ENCODE data around the gene SRGAP3. TPM values are rescaled to one million over a fixed set of nuclear protein-coding genes. Genes with fewer than 3 reads are reported as not detected.

Gene SRGAP3
- total RNA-seq, 1 donor from 2014 or later = 3.9 TPM

GRCh38 chr3:8996216-8996615, 253.2 kb downstream of the SRGAP3 start:
- Mint-ChIP-seq H3K9me3 (ENCODE audit: unreplicated experiment) (no peaks in the 10 kb centered on the region), H3K27ac (ENCODE audit: unreplicated experiment) (no peak overlapping the region), H3K36me3 (ENCODE audit: low read depth, unreplicated experiment) (peaks cover 2% of the 10 kb centered on the region), H3K4me1 (ENCODE audit: low read depth, unreplicated experiment) (no peaks in the 10 kb centered on the region), H3K27me3 (ENCODE audit: low read depth, unreplicated experiment) (peaks cover 5% of the 10 kb centered on the region), H3K4me3 (ENCODE audit: unreplicated experiment) (no peak overlapping the region)
- Histone ChIP-seq H4K20me1 (ENCODE audit: insufficient read depth, low read length) (no peaks in the 10 kb centered on the region), H2AFZ (ENCODE audit: low read depth, low read length) (no peak overlapping the region), H3K27ac (ENCODE audit: low read depth, low read length) (no peak overlapping the region), H3K4me2 (ENCODE audit: low read length) (no peak overlapping the region), H3K4me1 (ENCODE audit: insufficient read depth, low read length) (no peaks in the 10 kb centered on the region), H3K9ac (ENCODE audit: low read length) (no peak overlapping the region), H3K9me3 (ENCODE audit: insufficient read depth, low read depth, low read length) (no peaks in the 10 kb centered on the region), H3K79me2 (ENCODE audit: insufficient read depth, low read length) (no peaks in the 10 kb centered on the region), H3K27me3 (ENCODE audit: insufficient read depth, low read length) (peaks cover 3% of the 10 kb centered on the region), H3K4me3 (ENCODE audit: insufficient read depth, low read depth, low read length) (no peak overlapping the region), H3K36me3 (ENCODE audit: insufficient read depth, low read length) (no peaks in the 10 kb centered on the region)
- no peak for TF ChIP-seq EZH2 (IDR thresholded peaks at IDR 0.05; ENCODE audit: insufficient read depth, low read length)
- TF ChIP-seq, protein P1, sequence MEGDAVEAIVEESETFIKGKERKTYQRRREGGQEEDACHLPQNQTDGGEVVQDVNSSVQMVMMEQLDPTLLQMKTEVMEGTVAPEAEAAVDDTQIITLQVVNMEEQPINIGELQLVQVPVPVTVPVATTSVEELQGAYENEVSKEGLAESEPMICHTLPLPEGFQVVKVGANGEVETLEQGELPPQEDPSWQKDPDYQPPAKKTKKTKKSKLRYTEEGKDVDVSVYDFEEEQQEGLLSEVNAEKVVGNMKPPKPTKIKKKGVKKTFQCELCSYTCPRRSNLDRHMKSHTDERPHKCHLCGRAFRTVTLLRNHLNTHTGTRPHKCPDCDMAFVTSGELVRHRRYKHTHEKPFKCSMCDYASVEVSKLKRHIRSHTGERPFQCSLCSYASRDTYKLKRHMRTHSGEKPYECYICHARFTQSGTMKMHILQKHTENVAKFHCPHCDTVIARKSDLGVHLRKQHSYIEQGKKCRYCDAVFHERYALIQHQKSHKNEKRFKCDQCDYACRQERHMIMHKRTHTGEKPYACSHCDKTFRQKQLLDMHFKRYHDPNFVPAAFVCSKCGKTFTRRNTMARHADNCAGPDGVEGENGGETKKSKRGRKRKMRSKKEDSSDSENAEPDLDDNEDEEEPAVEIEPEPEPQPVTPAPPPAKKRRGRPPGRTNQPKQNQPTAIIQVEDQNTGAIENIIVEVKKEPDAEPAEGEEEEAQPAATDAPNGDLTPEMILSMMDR (IDR thresholded peaks at IDR 0.05; ENCODE audit: insufficient read depth, low read depth, low read length) = no peak
- DNase-seq (ENCODE audit: low read depth) (no peak), FAIRE-seq (no peak)

DNA sequence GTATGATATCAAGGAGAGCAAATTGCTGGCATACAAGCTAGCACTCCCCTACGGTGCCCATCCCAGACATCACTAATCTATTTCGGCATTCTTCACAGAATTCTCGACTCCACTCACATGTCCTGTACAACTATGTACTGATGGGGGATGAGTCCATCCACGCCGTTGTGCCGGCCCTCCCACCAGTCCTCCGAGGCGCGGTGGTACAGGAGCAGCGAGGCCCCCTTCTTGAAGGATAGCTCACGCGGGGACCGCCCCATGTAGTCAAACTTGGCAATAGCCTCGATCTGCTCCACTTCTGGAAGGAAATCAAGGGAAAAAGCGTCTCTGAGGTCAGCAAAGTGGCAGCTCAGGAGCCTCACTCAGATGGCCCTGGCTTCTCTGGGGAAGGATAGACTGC, 255.2 kb downstream of the SRGAP3 start:
- no peaks in the 10 kb centered on the region for H3K79me2 ChIP-seq (ENCODE audit: insufficient read depth, low read length)
- no peaks in the 10 kb centered on the region for H4K20me1 ChIP-seq (ENCODE audit: insufficient read depth, low read length)
- H3K9me3 ChIP-seq (ENCODE audit: insufficient read depth, low read depth, low read length) = no peaks in the 10 kb centered on the region
- peaks cover 5% of the 10 kb centered on the region for H3K27me3 Mint-ChIP-seq (ENCODE audit: low read depth, unreplicated experiment)
- no peak overlapping the region for H3K27ac ChIP-seq (ENCODE audit: low read depth, low read length)
- H3K4me3 ChIP-seq (ENCODE audit: insufficient read depth, low read depth, low read length) = no peak overlapping the region
- peaks cover 4% of the 10 kb centered on the region for H3K4me1 Mint-ChIP-seq (ENCODE audit: low read depth, unreplicated experiment)
- no peak for TF ChIP-seq EZH2 (IDR thresholded peaks at IDR 0.05; ENCODE audit: insufficient read depth, low read length)
- TF ChIP-seq, protein P1 (IDR thresholded peaks at IDR 0.05; ENCODE audit: insufficient read depth, low read depth, low read length) = no peak
- peaks cover under 1% of the 10 kb centered on the region for H3K27me3 ChIP-seq (ENCODE audit: insufficient read depth, low read length)
- H3K9ac ChIP-seq (ENCODE audit: low read length) = no peak overlapping the region
- H2AFZ ChIP-seq (ENCODE audit: low read depth, low read length) = no peak overlapping the region
- H3K4me1 ChIP-seq (ENCODE audit: insufficient read depth, low read length) = no peaks in the 10 kb centered on the region
- FAIRE-seq = no peak
- no peak for DNase-seq (ENCODE audit: low read depth)
- no peak overlapping the region for H3K4me3 Mint-ChIP-seq (ENCODE audit: unreplicated experiment)
- H3K36me3 ChIP-seq (ENCODE audit: insufficient read depth, low read length) = no peaks in the 10 kb centered on the region
- H3K36me3 Mint-ChIP-seq (ENCODE audit: low read depth, unreplicated experiment) = peaks cover 2% of the 10 kb centered on the region
- H3K27ac Mint-ChIP-seq (ENCODE audit: unreplicated experiment) = no peak overlapping the region
- no peaks in the 10 kb centered on the region for H3K9me3 Mint-ChIP-seq (ENCODE audit: unreplicated experiment)
- H3K4me2 ChIP-seq (ENCODE audit: low read length) = no peak overlapping the region

DNA sequence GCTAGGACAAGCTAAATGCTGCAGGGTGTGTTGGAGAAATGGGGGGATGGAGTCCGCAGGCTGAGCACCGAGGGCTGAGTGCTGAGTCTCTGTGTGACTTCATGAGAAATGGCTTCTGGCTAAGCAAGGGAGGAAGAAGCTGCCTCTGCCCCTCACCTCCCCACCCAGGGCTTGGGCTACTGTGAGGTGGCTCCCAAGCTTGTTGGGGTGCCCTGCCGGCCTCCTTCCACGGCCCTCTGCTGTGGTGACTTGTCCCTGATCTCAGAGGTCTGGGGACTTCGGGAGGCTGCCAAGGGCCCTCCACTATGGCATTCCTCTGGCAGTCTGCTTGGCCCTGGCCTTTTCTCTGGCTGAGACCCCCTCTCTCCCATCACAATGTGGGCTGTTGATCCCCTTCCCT, 256.1 kb downstream of the SRGAP3 start:
- H3K9me3 ChIP-seq (ENCODE audit: insufficient read depth, low read depth, low read length) = no peaks in the 10 kb centered on the region
- no peaks in the 10 kb centered on the region for H3K79me2 ChIP-seq (ENCODE audit: insufficient read depth, low read length)
- H3K9ac ChIP-seq (ENCODE audit: low read length) = no peak overlapping the region
- no peak overlapping the region for H2AFZ ChIP-seq (ENCODE audit: low read depth, low read length)
- H3K36me3 Mint-ChIP-seq (ENCODE audit: low read depth, unreplicated experiment) = peaks cover 2% of the 10 kb centered on the region
- H4K20me1 ChIP-seq (ENCODE audit: insufficient read depth, low read length) = no peaks in the 10 kb centered on the region
- H3K27me3 ChIP-seq (ENCODE audit: insufficient read depth, low read length) = no peaks in the 10 kb centered on the region
- no peak overlapping the region for H3K4me2 ChIP-seq (ENCODE audit: low read length)
- no peak overlapping the region for H3K4me3 ChIP-seq (ENCODE audit: insufficient read depth, low read depth, low read length)
- no peak overlapping the region for H3K27ac Mint-ChIP-seq (ENCODE audit: unreplicated experiment)
- no peaks in the 10 kb centered on the region for H3K9me3 Mint-ChIP-seq (ENCODE audit: unreplicated experiment)
- H3K4me1 Mint-ChIP-seq (ENCODE audit: low read depth, unreplicated experiment) = peaks cover 11% of the 10 kb centered on the region
- FAIRE-seq (no peak), DNase-seq (ENCODE audit: low read depth) (no peak)
- H3K27ac ChIP-seq (ENCODE audit: low read depth, low read length) = no peak overlapping the region
- no peak overlapping the region for H3K4me3 Mint-ChIP-seq (ENCODE audit: unreplicated experiment)
- H3K4me1 ChIP-seq (ENCODE audit: insufficient read depth, low read length) = no peaks in the 10 kb centered on the region
- no peaks in the 10 kb centered on the region for H3K36me3 ChIP-seq (ENCODE audit: insufficient read depth, low read length)
- TF ChIP-seq EZH2 (IDR thresholded peaks at IDR 0.05; ENCODE audit: insufficient read depth, low read length) = no peak
- TF ChIP-seq, protein P1 (IDR thresholded peaks at IDR 0.05; ENCODE audit: insufficient read depth, low read depth, low read length) = no peak
- peaks cover 3% of the 10 kb centered on the region for H3K27me3 Mint-ChIP-seq (ENCODE audit: low read depth, unreplicated experiment)
